ENCODE results near the gene PDGFA.

- TF ChIP-seq CTCF (IDR thresholded peaks at IDR 0.05), result no peak
- TF ChIP-seq POLR2A (IDR thresholded peaks at IDR 0.05), result no peak
- TF ChIP-seq POLR2AphosphoS5 (IDR thresholded peaks at IDR 0.05; ENCODE audit: insufficient read depth in 1 of 2, low read depth in 1 of 2), result no peak
Measured at GRCh38 chr7:480531-481218, 39.0 kb downstream of the PDGFA start.
